ENCODE data around the gene PDE11A. TPM values are rescaled to one million over a fixed set of nuclear protein-coding genes. Genes with fewer than 3 reads are reported as not detected.

The PDE11A gene
- total and polyA plus RNA-seq, 3 donors from 2014 or later = 2.2 to 7.8 (median 3.3) TPM

DNA sequence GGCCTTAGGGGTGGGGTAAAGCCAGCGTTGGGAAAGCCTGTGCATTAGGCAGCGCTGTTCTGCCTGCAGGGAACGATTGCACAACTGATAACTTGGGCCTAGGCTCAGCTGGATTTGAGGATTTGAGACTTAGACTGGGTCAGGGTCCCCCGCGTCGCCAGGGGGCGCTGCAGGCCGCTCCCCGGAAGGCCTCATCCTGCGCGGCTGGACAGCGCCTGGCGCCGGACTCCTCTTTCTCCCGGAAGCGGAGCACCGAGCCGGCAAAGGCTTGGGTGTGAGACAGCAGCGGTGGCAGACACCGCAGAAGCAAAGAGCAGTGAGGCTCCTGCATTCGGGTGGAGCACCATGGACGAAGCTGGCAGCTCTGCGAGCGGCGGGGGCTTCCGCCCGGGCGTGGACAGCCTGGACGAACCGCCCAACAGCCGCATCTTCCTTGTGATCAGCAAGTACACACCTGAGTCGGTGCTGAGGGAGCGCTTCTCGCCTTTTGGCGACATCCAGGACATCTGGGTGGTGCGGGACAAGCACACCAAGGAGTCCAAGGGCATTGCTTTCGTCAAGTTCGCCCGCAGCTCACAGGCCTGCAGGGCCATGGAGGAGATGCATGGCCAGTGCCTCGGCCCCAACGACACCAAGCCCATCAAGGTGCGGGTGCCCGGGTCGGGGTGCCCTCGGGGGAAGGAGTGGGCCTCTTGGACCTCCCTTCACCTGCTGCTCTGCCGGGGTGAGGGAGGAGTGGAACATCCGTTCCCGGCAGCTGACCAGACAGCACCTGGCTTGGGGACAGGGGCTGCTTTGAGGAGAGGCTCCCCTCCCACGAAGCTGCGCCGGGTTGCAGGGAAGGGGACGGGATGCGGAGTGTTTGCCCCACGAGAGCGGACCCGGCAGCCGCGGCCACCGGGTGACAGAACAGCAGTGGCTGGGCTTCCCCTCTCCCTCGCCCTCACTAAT lies 39.9 kb upstream of the PDE11A start, which contains the start of gene RBM45:
Gene RBM45, plus strand, starts transcription at position 236 of the 951 bp plus-strand sequence. Its CDS starts 110 bp downstream, at position 346.
- Histone ChIP-seq H3K4me3 (peak within 1 kb of the TSS; percentile 69 to 86), H3K4me1 (peaks cover 9% of the 10 kb centered on the region), H3K27me3 (no peaks in the 10 kb centered on the region), H3K27ac (peak within 1 kb of the TSS; percentile 23 to 66), H3K9me3 (no peaks in the 10 kb centered on the region), H3K36me3 (ENCODE audit: low read depth, missing control alignments) (no peaks in the 10 kb centered on the region)
- 0 to 1% methylated on average over 22 to 56 of the region's 60 CpGs for WGBS, 2 donors
- DNase-seq = peak; percentile 93
- TF ChIP-seq POLR2A (IDR thresholded peaks at IDR 0.05) = no peak
- TF ChIP-seq, protein P1, sequence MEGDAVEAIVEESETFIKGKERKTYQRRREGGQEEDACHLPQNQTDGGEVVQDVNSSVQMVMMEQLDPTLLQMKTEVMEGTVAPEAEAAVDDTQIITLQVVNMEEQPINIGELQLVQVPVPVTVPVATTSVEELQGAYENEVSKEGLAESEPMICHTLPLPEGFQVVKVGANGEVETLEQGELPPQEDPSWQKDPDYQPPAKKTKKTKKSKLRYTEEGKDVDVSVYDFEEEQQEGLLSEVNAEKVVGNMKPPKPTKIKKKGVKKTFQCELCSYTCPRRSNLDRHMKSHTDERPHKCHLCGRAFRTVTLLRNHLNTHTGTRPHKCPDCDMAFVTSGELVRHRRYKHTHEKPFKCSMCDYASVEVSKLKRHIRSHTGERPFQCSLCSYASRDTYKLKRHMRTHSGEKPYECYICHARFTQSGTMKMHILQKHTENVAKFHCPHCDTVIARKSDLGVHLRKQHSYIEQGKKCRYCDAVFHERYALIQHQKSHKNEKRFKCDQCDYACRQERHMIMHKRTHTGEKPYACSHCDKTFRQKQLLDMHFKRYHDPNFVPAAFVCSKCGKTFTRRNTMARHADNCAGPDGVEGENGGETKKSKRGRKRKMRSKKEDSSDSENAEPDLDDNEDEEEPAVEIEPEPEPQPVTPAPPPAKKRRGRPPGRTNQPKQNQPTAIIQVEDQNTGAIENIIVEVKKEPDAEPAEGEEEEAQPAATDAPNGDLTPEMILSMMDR (IDR thresholded peaks at IDR 0.05) = peak; percentile 94 to 95 (median 95)
- intact Hi-C loops (cut with DNase I; ENCODE audit: low total_unique reads) = no loop called here

DNA sequence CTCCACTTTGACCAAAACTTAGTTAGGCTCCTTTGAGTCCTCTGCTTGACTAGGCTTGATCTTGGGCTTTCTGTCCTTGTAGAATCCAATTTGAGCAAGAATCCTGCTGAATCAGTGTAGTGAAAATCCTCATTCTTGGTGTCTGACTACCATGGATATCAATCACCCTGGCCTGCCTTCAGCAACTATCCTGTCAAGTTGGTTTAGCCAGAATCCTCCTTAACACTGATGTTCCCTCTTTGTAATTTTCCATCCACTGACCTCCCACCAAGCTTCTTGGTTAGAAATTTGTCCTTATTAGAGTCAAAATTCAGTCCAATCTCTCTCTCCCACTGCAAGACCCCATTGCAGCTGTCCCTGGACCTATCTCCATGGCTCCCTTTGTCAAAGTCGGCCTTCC lies 39.2 kb upstream of the PDE11A start:
- no peak for DNase-seq
- TF ChIP-seq POLR2A (IDR thresholded peaks at IDR 0.05) = no peak
- Histone ChIP-seq H3K9me3 (no peaks in the 10 kb centered on the region), H3K4me3 (peak overlapping the region in 1 of 2 donors; percentile 69), H3K27me3 (no peaks in the 10 kb centered on the region), H3K4me1 (peaks cover 9% of the 10 kb centered on the region), H3K27ac (no peak overlapping the region), H3K36me3 (ENCODE audit: low read depth, missing control alignments) (no peaks in the 10 kb centered on the region)
- WGBS, 2 donors = 55 to 79% methylated on average over 1 of the region's 1 CpG
- intact Hi-C loops (cut with DNase I; ENCODE audit: low total_unique reads) = no loop called here

GRCh38 chr2:178110681-178111080 lies 38.1 kb upstream of the PDE11A start:
- Histone ChIP-seq H3K27ac (no peak overlapping the region), H3K27me3 (no peaks in the 10 kb centered on the region), H3K4me1 (peaks cover 9% of the 10 kb centered on the region), H3K9me3 (no peaks in the 10 kb centered on the region), H3K36me3 (ENCODE audit: low read depth, missing control alignments) (no peaks in the 10 kb centered on the region), H3K4me3 (no peak overlapping the region)
- DNase-seq = no peak
- intact Hi-C loops (cut with DNase I; ENCODE audit: low total_unique reads) = no loop called here
- WGBS, 2 donors = 87% methylated on average over 4 of the region's 4 CpGs
- no peak for TF ChIP-seq POLR2A (IDR thresholded peaks at IDR 0.05)
- TF ChIP-seq, protein P1 (IDR thresholded peaks at IDR 0.05) = no peak

- intact Hi-C loops (cut with DNase I; ENCODE audit: low total_unique reads) = no loop called here
- DNase-seq = no peak
- no peak for TF ChIP-seq POLR2A (IDR thresholded peaks at IDR 0.05)
- TF ChIP-seq, protein P1 (IDR thresholded peaks at IDR 0.05) = peak; percentile 41 to 57 (median 46)
- no peaks in the 10 kb centered on the region for H3K36me3 ChIP-seq (ENCODE audit: low read depth, missing control alignments)
- WGBS, 2 donors = 13 to 34% methylated on average over 1 of the region's 1 CpG
- H3K4me1 ChIP-seq = peaks cover 9% of the 10 kb centered on the region
- H3K9me3 ChIP-seq = no peaks in the 10 kb centered on the region
- no peak overlapping the region for H3K4me3 ChIP-seq
- no peaks in the 10 kb centered on the region for H3K27me3 ChIP-seq
- H3K27ac ChIP-seq = no peak overlapping the region
These were observed 37.2 kb upstream of the PDE11A start for GRCh38 chr2:178109813-178110212.

DNA sequence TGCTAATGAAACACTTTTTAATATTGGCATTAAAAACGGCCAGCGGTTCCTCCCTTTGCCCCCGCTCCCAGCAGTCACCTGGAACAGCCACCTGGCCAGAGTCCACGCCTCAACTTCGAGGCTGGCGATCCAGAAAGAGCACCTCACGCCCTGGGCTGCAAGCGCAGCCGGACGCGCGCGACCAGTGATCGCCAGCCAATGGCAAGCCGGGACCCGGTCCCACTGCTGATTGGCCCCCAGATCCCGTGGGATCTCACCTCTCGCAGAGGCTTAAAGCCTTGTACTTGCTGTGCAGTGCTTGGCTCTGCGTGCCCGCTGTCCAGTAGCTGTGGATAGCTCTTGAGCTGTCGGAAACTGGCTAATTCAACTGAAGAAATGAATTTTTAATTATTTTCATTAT lies 35.6 kb upstream of the PDE11A start:
- intact Hi-C loops (cut with DNase I; ENCODE audit: low total_unique reads) = no loop called here
- DNase-seq = peak; percentile 73
- Histone ChIP-seq H3K4me1 (no peaks in the 10 kb centered on the region), H3K27me3 (no peaks in the 10 kb centered on the region), H3K9me3 (no peaks in the 10 kb centered on the region), H3K27ac (no peak overlapping the region), H3K4me3 (peak overlapping the region; percentile 19 to 29), H3K36me3 (ENCODE audit: low read depth, missing control alignments) (no peaks in the 10 kb centered on the region)
- WGBS, 2 donors = 61 to 83% methylated on average over 20 to 21 of the region's 21 CpGs
- TF ChIP-seq, protein P1 (IDR thresholded peaks at IDR 0.05) = no peak
- TF ChIP-seq POLR2A (IDR thresholded peaks at IDR 0.05) = no peak
